CD4-positive, alpha-beta T cell treated with Interferon gamma for 1 hour (primary cell): Measurements from ENCODE around the gene HCRTR2.
"Not testable (repeated sequence)": the region's sequence is repeated elsewhere in the genome, so short reads cannot be mapped to it uniquely, and the experiment has no call there.

Source experiments
- DNase-seq: peaks from one replicate; pipeline ENCODE4 v3.0.0-alpha.2; 2020

HCRTR2 gene

GRCh38 chr6:55220961-55221360, 46.6 kb downstream of the HCRTR2 start:
- DNase-seq, result no peak

- DNase-seq, result no peak
These were observed 53.5 kb downstream of the HCRTR2 start for GRCh38 chr6:55227862-55228261.

- DNase-seq, result no peak
These were observed 64.8 kb downstream of the HCRTR2 start for GRCh38 chr6:55239099-55239498.

- DNase-seq, result not testable (repeated sequence)
These were observed 66.8 kb downstream of the HCRTR2 start for GRCh38 chr6:55240975-55241605.

- DNase-seq, result no peak
These were observed 76.1 kb downstream of the HCRTR2 start for GRCh38 chr6:55250400-55250799.

GRCh38 chr6:55255113-55255512, 80.8 kb downstream of the HCRTR2 start:
- no peak for DNase-seq

- DNase-seq, result no peak
These were observed 85.9 kb downstream of the HCRTR2 start for GRCh38 chr6:55260181-55260580.

GRCh38 chr6:55265409-55266114, 91.2 kb downstream of the HCRTR2 start:
- no peak for DNase-seq

GRCh38 chr6:55266896-55267295, 92.6 kb downstream of the HCRTR2 start:
- no peak for DNase-seq

- no peak for DNase-seq
These were observed 102.6 kb downstream of the HCRTR2 start for GRCh38 chr6:55276745-55277530.

GRCh38 chr6:55277646-55278045, 103.3 kb downstream of the HCRTR2 start:
- no peak for DNase-seq

GRCh38 chr6:55281215-55281614, 106.9 kb downstream of the HCRTR2 start:
- no peak for DNase-seq

GRCh38 chr6:55282115-55282514, 107.8 kb downstream of the HCRTR2 start:
- DNase-seq, result no peak

- DNase-seq, result no peak
These were observed 112.5 kb downstream of the HCRTR2 start for GRCh38 chr6:55286824-55287223.

GRCh38 chr6:55290736-55291135, 116.4 kb downstream of the HCRTR2 start:
- DNase-seq, result no peak

GRCh38 chr6:55293116-55293515, 118.8 kb downstream of the HCRTR2 start:
- no peak for DNase-seq

- DNase-seq, result not testable (repeated sequence)
These were observed 122.9 kb downstream of the HCRTR2 start for GRCh38 chr6:55297214-55297613.

- DNase-seq, result no peak
These were observed 125.1 kb downstream of the HCRTR2 start for GRCh38 chr6:55299286-55299985.

- no peak for DNase-seq
These were observed 130.4 kb downstream of the HCRTR2 start for GRCh38 chr6:55304747-55305146.

- no peak for DNase-seq
These were observed 145.8 kb downstream of the HCRTR2 start for GRCh38 chr6:55319961-55320695.

- no peak for DNase-seq
These were observed 146.4 kb downstream of the HCRTR2 start for GRCh38 chr6:55320696-55321086.

- DNase-seq, result no peak
These were observed 152.9 kb downstream of the HCRTR2 start, which contains the start of gene GFRAL for GRCh38 chr6:55327169-55327568. GFRAL (plus strand) TSS chr6:55327469; CDS start chr6:55327555, 86 bp downstream.
